WTC11 (cell line): ENCODE data around the gene SULF2. TPM values are rescaled to one million over a fixed set of nuclear protein-coding genes. Genes with fewer than 3 reads are reported as not detected.

ENCODE experiments used
- ATAC-seq: fragments of 200-7000 bp; cut with Tn5 transposase; 2 replicates; pipeline ENCODE4 v1.10.0; 2021; ENCODE audit warnings: mild to moderate bottlenecking, moderate library complexity
- CTCF ChIA-PET: fragments of 300-600 bp; sonication (Branson Sonifier 250); formaldehyde crosslinking; loops from one replicate; lab custom pipeline; 2021; ENCODE audit warnings: antibody characterized with exemption; lab: Charles Lee
- POLR2A ChIA-PET: fragments of 350-600 bp; sonication (Branson Sonifier 250); formaldehyde crosslinking; loops from one replicate; lab custom pipeline; 2021; ENCODE audit warnings: antibody characterized with exemption; lab: Charles Lee
- DNase-seq: peaks from one replicate; pipeline ENCODE4 v3.0.0; 2021; ENCODE audit warnings: low spot score
- H3K27ac Mint-ChIP-seq: 2 replicates; pipeline ENCODE4 v1.8.0; 2021; ENCODE audit warnings: mixed read lengths
- H3K27me3 Mint-ChIP-seq: 2 replicates; pipeline ENCODE4 v1.8.0; 2021; ENCODE audit warnings: low read depth, mild to moderate bottlenecking, moderate library complexity, mixed read lengths
- H3K36me3 Mint-ChIP-seq: 2 replicates; pipeline ENCODE4 v1.8.0; 2021; ENCODE audit warnings: mixed read lengths
- H3K4me1 Mint-ChIP-seq: 2 replicates; pipeline ENCODE4 v1.8.0; 2022; ENCODE audit warnings: mixed read lengths
- H3K4me3 Mint-ChIP-seq: 2 replicates; pipeline ENCODE4 v1.8.0; 2021; ENCODE audit warnings: mild to moderate bottlenecking, moderate library complexity, mixed read lengths
- H3K9me3 Mint-ChIP-seq: 2 replicates; pipeline ENCODE4 v1.8.0; 2021; ENCODE audit warnings: mixed read lengths
- CREB1 ChIP-seq: sonication (generic); formaldehyde crosslinking; IDR thresholded peaks from 2 replicates; pipeline ENCODE4 v1.8.0; 2023; ENCODE audit warnings: mild to moderate bottlenecking, missing genetic modification reagents
- JUN ChIP-seq: sonication (generic); formaldehyde crosslinking; IDR thresholded peaks from 2 replicates; pipeline ENCODE4 v1.8.0; 2023; ENCODE audit warnings: mild to moderate bottlenecking, missing genetic modification reagents
- NR3C1 ChIP-seq: sonication (generic); formaldehyde crosslinking; conservative IDR thresholded peaks from 2 replicates; pipeline ENCODE4 v1.8.1; 2023; ENCODE audit warnings: low read depth, mild to moderate bottlenecking, missing genetic modification reagents
- PRDM15 ChIP-seq: sonication (generic); formaldehyde crosslinking; IDR thresholded peaks from 2 replicates; pipeline ENCODE4 v1.8.0; 2022; ENCODE audit warnings: missing genetic modification reagents
- USF1 ChIP-seq: sonication (generic); formaldehyde crosslinking; IDR thresholded peaks from 2 replicates; pipeline ENCODE4 v1.8.0; 2022; ENCODE audit warnings: mild to moderate bottlenecking, missing genetic modification reagents
- ZNF281 ChIP-seq: sonication (generic); formaldehyde crosslinking; IDR thresholded peaks from 2 replicates; pipeline ENCODE4 v1.8.0; 2023; ENCODE audit warnings: mild to moderate bottlenecking, missing genetic modification reagents
- ZNF416 ChIP-seq: fragments of 250-450 bp; sonication (Bioruptor Pico); IDR thresholded peaks from 2 replicates; pipeline ENCODE4 v1.9.0; 2021; ENCODE audit warnings: mild to moderate bottlenecking, inconsistent platforms
- total RNA-seq: library from RNA; stranded (reverse); gene quantifications from 3 replicates; pipeline ENCODE4 v1.2.3, GENCODE V29; 2021
- TF ChIP-seq, protein P1 (sequence below): fragments of 250-450 bp; sonication (Bioruptor Pico); IDR thresholded peaks from 2 replicates; pipeline ENCODE4 v1.9.0; 2021; ENCODE audit warnings: mild to moderate bottlenecking, borderline replicate concordance
- TF ChIP-seq, protein P2 (sequence below): sonication (generic); formaldehyde crosslinking; IDR thresholded peaks from 2 replicates; pipeline ENCODE4 v1.8.1; 2022; ENCODE audit warnings: low read depth, mild to moderate bottlenecking, moderate library complexity, missing genetic modification reagents, borderline replicate concordance
- TF ChIP-seq, protein P3 (sequence below): sonication (generic); formaldehyde crosslinking; IDR thresholded peaks from 2 replicates; pipeline ENCODE4 v1.8.0; 2022; ENCODE audit warnings: mild to moderate bottlenecking, missing genetic modification reagents
- TF ChIP-seq, protein P4 (sequence below): sonication (generic); formaldehyde crosslinking; IDR thresholded peaks from 2 replicates; pipeline ENCODE4 v1.8.1; 2023; ENCODE audit warnings: mild to moderate bottlenecking, missing genetic modification reagents

Gene SULF2
- total RNA-seq, 1 experiment from 2014 or later, result 36.0 TPM

- no peak for DNase-seq
- ChIA-PET POLR2A (no interaction called here), CTCF (no interaction called here)
- TF ChIP-seq PRDM15, result no peak
- TF ChIP-seq ZNF281 (CRISPR knock-in tag), result no peak
- no peak for TF ChIP-seq NR3C1 (CRISPR knock-in tag)
- TF ChIP-seq, protein P1, sequence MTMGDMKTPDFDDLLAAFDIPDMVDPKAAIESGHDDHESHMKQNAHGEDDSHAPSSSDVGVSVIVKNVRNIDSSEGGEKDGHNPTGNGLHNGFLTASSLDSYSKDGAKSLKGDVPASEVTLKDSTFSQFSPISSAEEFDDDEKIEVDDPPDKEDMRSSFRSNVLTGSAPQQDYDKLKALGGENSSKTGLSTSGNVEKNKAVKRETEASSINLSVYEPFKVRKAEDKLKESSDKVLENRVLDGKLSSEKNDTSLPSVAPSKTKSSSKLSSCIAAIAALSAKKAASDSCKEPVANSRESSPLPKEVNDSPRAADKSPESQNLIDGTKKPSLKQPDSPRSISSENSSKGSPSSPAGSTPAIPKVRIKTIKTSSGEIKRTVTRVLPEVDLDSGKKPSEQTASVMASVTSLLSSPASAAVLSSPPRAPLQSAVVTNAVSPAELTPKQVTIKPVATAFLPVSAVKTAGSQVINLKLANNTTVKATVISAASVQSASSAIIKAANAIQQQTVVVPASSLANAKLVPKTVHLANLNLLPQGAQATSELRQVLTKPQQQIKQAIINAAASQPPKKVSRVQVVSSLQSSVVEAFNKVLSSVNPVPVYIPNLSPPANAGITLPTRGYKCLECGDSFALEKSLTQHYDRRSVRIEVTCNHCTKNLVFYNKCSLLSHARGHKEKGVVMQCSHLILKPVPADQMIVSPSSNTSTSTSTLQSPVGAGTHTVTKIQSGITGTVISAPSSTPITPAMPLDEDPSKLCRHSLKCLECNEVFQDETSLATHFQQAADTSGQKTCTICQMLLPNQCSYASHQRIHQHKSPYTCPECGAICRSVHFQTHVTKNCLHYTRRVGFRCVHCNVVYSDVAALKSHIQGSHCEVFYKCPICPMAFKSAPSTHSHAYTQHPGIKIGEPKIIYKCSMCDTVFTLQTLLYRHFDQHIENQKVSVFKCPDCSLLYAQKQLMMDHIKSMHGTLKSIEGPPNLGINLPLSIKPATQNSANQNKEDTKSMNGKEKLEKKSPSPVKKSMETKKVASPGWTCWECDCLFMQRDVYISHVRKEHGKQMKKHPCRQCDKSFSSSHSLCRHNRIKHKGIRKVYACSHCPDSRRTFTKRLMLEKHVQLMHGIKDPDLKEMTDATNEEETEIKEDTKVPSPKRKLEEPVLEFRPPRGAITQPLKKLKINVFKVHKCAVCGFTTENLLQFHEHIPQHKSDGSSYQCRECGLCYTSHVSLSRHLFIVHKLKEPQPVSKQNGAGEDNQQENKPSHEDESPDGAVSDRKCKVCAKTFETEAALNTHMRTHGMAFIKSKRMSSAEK, result no peak
- no peaks in the 10 kb centered on the region for H3K4me1 Mint-ChIP-seq
- no peaks in the 10 kb centered on the region for H3K36me3 Mint-ChIP-seq
- no peak overlapping the region for H3K27ac Mint-ChIP-seq
- H3K27me3 Mint-ChIP-seq, result no peaks in the 10 kb centered on the region
- H3K9me3 Mint-ChIP-seq, result no peaks in the 10 kb centered on the region
- no peak overlapping the region for H3K4me3 Mint-ChIP-seq
- ATAC-seq, result no peak
Observed at GRCh38 chr20:47701612-47702011, 83.7 kb downstream of the SULF2 start.

DNA sequence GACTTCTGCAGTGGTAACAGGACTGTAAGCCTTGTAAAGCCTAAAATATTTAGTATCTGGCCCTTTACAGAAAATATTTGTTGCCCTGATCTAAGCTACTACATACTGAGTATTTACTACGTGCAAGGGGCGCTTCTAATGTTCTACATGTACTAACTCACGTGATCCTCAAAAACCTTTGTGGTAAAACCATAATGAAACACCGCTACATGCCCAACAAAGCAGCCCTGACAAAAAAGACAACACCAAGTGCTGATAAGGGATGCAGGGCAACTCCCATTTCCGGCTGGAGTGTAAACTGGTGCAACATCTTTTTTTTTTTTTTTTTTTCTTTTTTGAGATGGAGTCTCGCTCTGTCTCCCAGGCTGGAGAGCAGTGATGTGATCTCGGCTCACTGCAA is 85.0 kb downstream of the SULF2 start:
- ATAC-seq (no peak), DNase-seq (no peak)
- no peaks in the 10 kb centered on the region for H3K36me3 Mint-ChIP-seq
- TF ChIP-seq, protein P2, sequence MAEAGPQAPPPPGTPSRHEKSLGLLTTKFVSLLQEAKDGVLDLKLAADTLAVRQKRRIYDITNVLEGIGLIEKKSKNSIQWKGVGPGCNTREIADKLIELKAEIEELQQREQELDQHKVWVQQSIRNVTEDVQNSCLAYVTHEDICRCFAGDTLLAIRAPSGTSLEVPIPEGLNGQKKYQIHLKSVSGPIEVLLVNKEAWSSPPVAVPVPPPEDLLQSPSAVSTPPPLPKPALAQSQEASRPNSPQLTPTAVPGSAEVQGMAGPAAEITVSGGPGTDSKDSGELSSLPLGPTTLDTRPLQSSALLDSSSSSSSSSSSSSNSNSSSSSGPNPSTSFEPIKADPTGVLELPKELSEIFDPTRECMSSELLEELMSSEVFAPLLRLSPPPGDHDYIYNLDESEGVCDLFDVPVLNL (CRISPR knock-in tag), result no peak
- TF ChIP-seq ZNF416 (CRISPR knock-in tag), result no peak
- TF ChIP-seq USF1, result no peak
- TF ChIP-seq, protein P3, sequence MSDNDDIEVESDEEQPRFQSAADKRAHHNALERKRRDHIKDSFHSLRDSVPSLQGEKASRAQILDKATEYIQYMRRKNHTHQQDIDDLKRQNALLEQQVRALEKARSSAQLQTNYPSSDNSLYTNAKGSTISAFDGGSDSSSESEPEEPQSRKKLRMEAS (CRISPR knock-in tag), result no peak
- no peak for TF ChIP-seq CREB1
- TF ChIP-seq JUN (CRISPR knock-in tag), result no peak
- TF ChIP-seq, protein P4, sequence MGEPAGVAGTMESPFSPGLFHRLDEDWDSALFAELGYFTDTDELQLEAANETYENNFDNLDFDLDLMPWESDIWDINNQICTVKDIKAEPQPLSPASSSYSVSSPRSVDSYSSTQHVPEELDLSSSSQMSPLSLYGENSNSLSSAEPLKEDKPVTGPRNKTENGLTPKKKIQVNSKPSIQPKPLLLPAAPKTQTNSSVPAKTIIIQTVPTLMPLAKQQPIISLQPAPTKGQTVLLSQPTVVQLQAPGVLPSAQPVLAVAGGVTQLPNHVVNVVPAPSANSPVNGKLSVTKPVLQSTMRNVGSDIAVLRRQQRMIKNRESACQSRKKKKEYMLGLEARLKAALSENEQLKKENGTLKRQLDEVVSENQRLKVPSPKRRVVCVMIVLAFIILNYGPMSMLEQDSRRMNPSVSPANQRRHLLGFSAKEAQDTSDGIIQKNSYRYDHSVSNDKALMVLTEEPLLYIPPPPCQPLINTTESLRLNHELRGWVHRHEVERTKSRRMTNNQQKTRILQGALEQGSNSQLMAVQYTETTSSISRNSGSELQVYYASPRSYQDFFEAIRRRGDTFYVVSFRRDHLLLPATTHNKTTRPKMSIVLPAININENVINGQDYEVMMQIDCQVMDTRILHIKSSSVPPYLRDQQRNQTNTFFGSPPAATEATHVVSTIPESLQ (CRISPR knock-in tag), result no peak
- CTCF ChIA-PET, result interaction anchor here (0.8 kb wide), 1 partner anchor 920 kb away, joined by 3 read pairs; no protein-coding TSS in a partner anchor
- no peak overlapping the region for H3K4me3 Mint-ChIP-seq
- no peaks in the 10 kb centered on the region for H3K4me1 Mint-ChIP-seq
- POLR2A ChIA-PET, result no interaction called here
- H3K9me3 Mint-ChIP-seq, result no peaks in the 10 kb centered on the region
- no peaks in the 10 kb centered on the region for H3K27me3 Mint-ChIP-seq
- H3K27ac Mint-ChIP-seq, result no peak overlapping the region
